Retinal pigment epithelial cell (primary cell): ENCODE measurements around the gene PELI1.
"Not testable (repeated sequence)": the region's sequence is repeated elsewhere in the genome, so short reads cannot be mapped to it uniquely, and the experiment has no call there.

ENCODE experiments used
- DNase-seq: peaks from one replicate; pipeline ENCODE4 v3.0.0-alpha.2; 2010; ENCODE audit warnings: low read depth
- H3K4me3 ChIP-seq: 2 replicates; pipeline ENCODE4 v1.5.1; 2011; ENCODE audit warnings: mild to moderate bottlenecking, low read length, control low read depth, moderate library complexity
- TF ChIP-seq, protein P1 (sequence below): conservative IDR thresholded peaks from 2 replicates; pipeline ENCODE4 v1.5.1; 2011; ENCODE audit warnings: low read depth, low read length, control low read depth, inconsistent platforms

PELI1 gene

DNA sequence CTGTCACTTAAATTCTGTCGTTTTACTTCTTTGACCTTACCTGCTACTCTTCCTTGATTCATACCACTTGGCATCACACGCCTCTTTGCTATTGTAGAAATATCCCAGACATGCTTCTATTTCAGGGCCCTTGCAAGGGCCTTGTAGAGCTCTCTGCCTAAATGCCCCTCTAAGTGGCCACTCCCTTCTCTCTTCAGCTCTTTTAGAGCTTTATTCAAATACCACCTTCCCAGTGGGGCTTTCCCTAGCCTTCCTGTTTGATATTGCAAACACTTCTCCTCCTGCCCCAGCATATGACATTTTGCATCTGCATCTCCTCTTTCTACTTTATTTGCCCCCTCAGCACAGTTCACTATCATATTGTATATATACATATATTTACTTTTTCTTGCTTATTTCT lies 54.0 kb downstream of the PELI1 start:
- DNase-seq: no peak
- TF ChIP-seq, protein P1, sequence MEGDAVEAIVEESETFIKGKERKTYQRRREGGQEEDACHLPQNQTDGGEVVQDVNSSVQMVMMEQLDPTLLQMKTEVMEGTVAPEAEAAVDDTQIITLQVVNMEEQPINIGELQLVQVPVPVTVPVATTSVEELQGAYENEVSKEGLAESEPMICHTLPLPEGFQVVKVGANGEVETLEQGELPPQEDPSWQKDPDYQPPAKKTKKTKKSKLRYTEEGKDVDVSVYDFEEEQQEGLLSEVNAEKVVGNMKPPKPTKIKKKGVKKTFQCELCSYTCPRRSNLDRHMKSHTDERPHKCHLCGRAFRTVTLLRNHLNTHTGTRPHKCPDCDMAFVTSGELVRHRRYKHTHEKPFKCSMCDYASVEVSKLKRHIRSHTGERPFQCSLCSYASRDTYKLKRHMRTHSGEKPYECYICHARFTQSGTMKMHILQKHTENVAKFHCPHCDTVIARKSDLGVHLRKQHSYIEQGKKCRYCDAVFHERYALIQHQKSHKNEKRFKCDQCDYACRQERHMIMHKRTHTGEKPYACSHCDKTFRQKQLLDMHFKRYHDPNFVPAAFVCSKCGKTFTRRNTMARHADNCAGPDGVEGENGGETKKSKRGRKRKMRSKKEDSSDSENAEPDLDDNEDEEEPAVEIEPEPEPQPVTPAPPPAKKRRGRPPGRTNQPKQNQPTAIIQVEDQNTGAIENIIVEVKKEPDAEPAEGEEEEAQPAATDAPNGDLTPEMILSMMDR: no peak

DNA sequence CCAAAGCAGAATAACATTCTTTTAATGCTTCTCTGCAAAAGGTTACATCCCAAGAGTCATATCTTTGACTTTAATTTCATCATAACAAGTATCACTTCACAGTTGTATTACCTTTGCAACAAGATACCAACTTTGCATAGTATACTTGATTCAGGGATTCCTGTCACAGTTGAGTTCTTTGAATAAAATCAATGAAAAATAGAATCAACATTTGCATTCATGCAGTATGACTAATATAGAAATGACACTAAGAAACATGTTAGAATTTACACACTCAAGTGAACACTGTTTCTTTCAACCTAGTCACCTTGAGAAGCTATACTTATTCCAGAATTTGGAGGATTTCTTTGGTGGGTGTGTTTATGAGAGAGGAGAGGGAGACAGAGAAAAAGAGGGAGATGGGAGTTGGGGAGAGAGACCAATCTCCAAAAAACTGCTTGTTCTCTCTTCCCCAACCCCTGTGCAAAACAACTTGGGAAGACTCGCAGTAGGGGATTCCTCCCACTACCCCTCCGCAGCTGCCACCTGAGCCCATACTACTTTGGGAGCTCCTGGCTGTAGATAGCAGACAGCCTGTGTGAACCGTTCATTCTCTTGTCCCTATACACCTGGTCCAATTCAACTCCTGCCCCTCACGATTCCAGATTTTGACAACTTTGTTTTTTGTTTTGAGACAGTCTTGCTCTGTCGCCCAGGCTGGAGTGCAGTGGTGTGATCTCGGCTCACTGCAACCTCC lies 57.7 kb downstream of the PELI1 start:
- TF ChIP-seq, protein P1: no peak

More for the DNA sequence above, 54.0 kb downstream of the PELI1 start:
- no peak overlapping the region for H3K4me3 ChIP-seq

GRCh38 chr2:64085936-64086335 lies 58.3 kb downstream of the PELI1 start:
- DNase-seq: peak; percentile 68
- TF ChIP-seq, protein P1: no peak
- H3K4me3 ChIP-seq: no peak overlapping the region

More for the DNA sequence above, 57.7 kb downstream of the PELI1 start:
- H3K4me3 ChIP-seq: no peak overlapping the region
- DNase-seq: no peak

- no peak for DNase-seq
- TF ChIP-seq, protein P1: no peak
- no peak overlapping the region for H3K4me3 ChIP-seq
Measured at GRCh38 chr2:64081046-64081445, 63.2 kb downstream of the PELI1 start.

DNA sequence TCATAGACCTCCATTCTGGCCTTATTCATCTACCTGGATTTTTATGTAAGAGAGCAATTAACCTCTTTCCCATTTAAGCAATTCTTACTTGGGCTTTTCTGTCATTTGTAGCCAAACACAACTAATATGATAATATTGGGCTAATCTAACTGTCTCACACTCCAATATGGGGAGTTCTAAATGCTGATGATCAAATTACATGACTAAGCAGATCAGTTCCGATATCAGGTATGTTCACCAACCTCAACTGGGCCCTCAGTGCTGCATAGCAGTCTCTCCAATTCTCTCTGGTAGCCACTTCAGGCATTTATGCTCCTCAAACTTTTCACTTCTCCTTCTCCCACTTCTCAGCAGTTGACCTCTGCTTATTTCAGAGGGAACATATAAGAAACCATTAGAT lies 64.0 kb downstream of the PELI1 start:
- DNase-seq: no peak
- H3K4me3 ChIP-seq: no peak overlapping the region
- TF ChIP-seq, protein P1: no peak

GRCh38 chr2:64079688-64080087 lies 64.5 kb downstream of the PELI1 start:
- not testable (repeated sequence) for DNase-seq

DNA sequence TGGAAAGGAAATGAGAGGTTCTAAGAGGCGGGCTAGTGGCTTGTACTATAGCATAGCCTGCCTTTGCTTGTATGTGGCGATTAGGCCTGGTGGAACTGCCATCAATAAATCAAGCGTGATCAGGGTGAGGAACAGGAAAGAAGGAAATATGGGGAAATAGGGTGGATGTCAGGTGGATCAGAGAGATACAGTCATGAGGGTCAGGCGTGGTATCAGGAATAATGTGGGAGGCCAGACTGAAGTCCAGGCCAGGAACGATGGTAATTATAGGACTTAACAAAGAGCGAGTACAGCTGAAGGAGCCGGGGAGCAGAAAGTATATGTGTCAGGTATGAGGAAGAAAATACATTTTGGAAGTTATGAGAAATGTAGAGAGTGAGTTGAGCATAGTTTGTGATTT lies 67.4 kb downstream of the PELI1 start:
- not testable (repeated sequence) for H3K4me3 ChIP-seq, DNase-seq

More at GRCh38 chr2:64079688-64080087, 64.5 kb downstream of the PELI1 start:
- not testable (repeated sequence) for H3K4me3 ChIP-seq

GRCh38 chr2:64074616-64075015 lies 69.6 kb downstream of the PELI1 start:
- not testable (repeated sequence) for DNase-seq, H3K4me3 ChIP-seq

DNA sequence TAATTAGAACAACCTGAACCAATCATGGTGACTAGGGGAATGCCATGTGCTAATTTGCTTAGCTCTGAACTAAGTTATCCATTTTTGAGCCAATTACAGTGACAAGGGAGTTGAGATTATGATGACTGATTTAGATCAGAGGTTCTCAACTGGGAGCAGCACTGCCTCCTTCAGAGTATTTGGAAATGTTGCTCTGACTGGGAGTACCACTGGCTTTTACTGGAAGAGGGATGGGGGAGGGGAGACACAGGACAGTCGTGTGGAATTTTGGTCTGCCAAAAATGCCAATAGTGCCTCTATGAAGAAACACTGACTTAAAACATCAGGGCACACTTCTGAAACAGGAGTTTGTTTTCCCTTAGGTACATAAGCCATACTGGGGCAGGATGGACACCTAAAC lies 76.9 kb downstream of the PELI1 start:
- H3K4me3 ChIP-seq: no peak overlapping the region
- TF ChIP-seq, protein P1: no peak
- no peak for DNase-seq
